GM21360 (cell line): Measurements from ENCODE around the gene ACACB.

Source experiments
- ATAC-seq: cut with Tn5 transposase; IDR thresholded peaks from one replicate; pipeline ENCODE4 v1.9.1; 2021; ENCODE audit warnings: mild to moderate bottlenecking, moderate library complexity; ENCODE audit not compliant: unreplicated experiment

The ACACB gene

DNA sequence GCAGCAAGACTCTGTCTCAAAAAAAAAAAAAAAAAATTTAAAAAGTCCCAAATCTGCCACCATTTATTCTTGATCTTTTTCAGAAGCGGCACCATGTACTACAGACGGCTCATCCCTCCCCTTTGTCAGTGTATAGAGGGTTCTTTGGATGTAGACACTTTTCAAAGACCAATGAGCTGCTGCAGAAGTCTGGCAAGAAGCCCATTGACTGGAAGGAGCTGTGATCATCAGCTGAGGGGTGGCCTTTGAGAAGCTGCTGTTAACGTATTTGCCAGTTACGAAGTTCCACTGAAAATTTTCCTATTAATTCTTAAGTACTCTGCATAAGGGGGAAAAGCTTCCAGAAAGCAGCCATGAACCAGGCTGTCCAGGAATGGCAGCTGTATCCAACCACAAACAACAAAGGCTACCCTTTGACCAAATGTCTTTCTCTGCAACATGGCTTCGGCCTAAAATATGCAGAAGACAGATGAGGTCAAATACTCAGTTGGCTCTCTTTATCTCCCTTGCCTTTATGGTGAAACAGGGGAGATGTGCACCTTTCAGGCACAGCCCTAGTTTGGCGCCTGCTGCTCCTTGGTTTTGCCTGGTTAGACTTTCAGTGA lies 6.5 kb upstream of the ACACB start:
- no peak for ATAC-seq

DNA sequence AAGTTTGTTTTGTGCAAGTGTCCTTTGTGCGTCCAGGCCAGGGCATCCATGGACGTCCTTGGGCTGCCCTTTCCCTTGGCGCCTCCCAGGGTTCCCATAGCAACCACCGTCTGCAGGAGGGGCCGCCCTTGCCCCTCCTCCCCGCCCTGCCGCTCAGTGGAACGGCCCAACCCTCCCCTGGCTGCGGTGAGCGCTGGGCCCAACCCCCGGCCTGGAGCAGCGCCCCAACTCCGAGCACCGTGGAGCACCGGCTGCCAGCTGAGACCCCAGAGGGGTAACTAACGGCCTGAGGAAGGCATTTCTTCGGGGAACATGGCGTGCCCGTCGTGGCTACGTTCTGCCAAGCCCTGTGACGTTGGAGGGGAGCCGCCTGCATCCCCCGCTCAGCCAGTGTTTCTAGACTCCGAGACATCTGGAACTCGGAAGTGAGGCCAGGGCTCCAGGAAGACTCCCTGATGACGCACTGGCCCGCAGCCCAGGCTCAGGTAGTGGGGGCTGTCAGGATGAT lies 5.3 kb upstream of the ACACB start:
- ATAC-seq: no peak

DNA sequence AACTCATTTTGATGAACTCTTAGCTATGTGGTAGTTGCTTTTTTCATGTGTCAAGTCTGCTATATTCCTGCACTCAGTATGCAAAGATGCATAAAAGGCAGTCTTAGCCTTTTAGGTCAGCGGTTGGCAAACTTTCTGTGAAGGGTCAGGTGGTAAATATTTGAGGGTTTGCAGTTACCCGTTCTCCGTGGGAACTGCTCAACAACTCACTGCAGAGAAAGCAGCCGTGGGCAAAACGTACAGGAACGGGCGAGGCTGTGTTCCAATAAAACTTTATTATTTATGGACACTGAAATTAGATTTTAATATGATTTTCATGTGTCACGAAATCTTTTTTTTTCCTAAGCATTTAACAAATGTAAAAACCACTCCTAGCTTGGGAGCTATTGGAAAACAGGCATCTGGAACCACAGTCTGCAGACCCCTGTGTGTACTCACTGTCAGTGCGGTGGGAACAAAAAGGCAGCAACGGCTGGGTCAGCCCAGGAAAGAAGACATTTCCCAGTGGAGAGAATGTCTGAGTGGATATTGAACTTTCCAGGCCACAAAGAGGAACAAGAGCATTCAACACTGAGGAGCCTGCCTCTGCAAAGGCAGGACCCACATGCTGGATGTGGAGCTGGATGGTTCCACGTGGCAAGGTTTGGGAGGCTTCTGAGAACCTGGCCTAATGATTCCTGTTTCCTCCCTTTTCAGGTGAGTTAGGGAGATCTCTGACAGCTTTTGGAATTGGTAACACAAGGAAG lies 3.5 kb upstream of the ACACB start:
- ATAC-seq: no peak

GRCh38 chr12:109113661-109114321 lies 2.6 kb upstream of the ACACB start:
- ATAC-seq: no peak

DNA sequence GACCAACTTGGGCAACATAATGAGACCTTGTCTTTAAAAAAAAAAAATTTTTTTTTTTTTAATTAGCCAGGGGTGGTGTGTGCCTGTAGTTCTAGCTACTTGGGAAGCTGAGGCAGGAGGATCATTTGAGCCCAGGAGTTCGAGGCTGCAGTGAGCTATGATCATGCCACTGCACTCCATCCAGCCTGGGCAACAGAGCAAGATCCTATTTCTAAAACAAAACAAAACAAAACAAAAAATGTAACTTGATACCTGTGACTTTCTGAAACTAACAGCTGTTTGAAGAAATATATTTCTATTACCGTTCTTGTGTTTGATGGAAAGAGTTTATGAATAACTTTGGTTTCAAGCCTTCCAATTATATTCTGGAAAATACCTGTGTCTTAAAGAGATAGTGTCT lies 1.7 kb upstream of the ACACB start:
- ATAC-seq: no peak

DNA sequence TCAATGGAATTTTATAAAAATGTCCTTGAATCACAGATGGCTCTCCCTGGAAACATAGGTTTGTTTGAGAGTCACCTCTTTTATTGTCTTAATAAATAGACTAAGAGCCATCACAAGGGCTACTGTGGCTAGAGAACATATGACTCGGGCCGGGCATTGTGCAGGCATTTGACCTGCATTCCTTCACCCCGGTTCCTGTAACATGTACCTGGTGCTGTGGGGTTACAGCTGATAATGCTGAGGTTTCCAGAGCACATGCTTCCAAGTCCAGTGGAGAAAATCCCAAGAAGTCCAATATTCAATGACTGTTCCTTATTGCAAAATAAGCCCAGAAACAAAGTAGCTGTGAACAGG lies 1.0 kb upstream of the ACACB start:
- ATAC-seq: no peak

DNA sequence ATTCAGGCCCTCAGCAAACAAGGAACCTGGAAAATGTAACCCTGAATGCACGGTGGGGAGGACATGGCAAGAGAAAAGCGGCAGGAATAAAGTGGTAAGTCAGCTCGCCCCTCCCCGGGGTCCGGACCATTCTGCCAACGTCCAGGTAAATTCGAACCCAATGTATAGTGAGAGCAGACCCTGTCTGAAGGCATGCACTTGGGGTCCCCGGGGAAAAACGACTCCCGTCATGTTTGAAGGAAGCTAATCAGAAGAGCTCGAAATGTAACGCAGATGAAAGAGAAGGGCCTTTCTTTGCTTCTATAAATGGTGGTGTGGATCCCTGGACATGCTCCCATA lies 193 bp downstream of the ACACB start:
- no peak for ATAC-seq

DNA sequence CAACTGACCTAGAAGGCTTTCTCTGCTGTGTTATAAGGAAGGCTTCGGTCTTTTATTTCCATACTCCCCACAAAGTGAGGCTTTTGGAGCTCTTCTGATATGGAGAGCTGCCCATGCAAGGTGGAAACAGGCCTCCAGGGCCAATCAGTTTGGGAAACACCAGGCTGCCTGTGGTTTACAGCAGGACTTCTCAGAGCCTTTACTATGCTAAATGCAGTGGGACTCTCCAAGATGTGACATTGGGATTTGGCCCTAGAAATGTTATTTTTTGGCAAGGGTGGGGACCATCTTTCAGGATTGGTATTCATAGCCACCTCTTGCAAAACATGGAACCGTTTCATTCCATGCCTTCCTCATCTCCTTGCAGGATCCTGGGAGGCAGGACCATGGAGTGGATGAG lies 3.7 kb downstream of the ACACB start:
- no peak for ATAC-seq

GRCh38 chr12:109120557-109120956 lies 4.2 kb downstream of the ACACB start:
- ATAC-seq: no peak

DNA sequence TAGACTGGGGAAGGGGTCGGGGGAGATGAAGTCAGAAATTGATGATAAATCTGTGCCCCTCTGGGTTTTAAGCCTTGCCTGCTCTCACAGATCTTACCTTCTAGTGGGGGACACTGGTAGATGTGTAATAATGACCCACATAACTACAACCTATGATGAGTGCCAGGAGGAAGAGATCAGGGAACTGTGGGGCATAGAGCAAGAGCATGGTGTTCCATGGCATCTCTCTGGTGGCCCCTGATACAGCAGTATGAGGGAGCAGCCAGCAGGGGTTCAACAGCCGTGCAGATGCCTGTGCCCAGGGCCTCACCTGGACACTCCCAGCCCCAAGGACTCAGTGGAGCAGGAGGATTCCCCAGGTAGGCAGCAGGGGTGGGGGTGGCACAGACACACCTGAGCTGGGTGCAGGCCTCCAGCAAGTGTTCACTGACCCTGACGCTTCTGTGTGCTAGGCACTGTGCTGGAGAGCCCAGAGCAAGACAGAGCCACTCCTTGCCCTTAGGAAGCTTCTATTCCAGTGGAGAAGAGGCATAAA lies 5.0 kb downstream of the ACACB start:
- no peak for ATAC-seq

GRCh38 chr12:109124878-109125648 lies 8.7 kb downstream of the ACACB start:
- ATAC-seq: no peak

DNA sequence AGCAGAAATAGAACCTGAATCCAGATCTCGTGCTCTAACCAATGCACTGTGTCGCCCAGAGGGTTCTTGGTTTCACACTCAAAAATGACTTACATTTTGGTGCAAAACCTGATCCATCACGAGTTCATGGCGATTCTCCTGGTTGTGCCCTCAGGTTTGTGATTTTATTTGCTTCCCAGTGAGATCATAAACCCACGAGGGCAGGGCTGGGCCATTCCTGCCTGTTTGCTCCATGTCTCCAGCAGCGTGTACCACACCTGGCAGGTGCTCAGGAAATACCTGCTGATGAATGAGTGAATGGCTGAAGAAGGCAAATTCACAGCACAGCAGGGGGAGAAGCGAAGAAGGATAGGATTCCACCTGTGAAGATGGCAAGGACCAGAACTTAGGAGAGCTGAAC lies 9.4 kb downstream of the ACACB start:
- ATAC-seq: no peak

GRCh38 chr12:109126784-109127183 lies 10.4 kb downstream of the ACACB start:
- no peak for ATAC-seq

GRCh38 chr12:109127533-109128242 lies 11.3 kb downstream of the ACACB start:
- no peak for ATAC-seq

GRCh38 chr12:109130297-109131153 lies 14.1 kb downstream of the ACACB start:
- no peak for ATAC-seq

- ATAC-seq: no peak
Observed at GRCh38 chr12:109131154-109132050, 15.0 kb downstream of the ACACB start.

- ATAC-seq: no peak
Observed at GRCh38 chr12:109134186-109134917, 18.0 kb downstream of the ACACB start.

GRCh38 chr12:109137055-109137454 lies 20.7 kb downstream of the ACACB start:
- no peak for ATAC-seq
